Neural cell (in vitro differentiated cells): ENCODE data around the gene RHOBTB3. TPM values are rescaled to one million over a fixed set of nuclear protein-coding genes. Genes with fewer than 3 reads are reported as not detected.
"Not testable (repeated sequence)": the region's sequence is repeated elsewhere in the genome, so short reads cannot be mapped to it uniquely, and the experiment has no call there.

Source experiments
- H2AFZ ChIP-seq: fragments of 200-600, 300-800 bp; sonication (generic), shearing (Covaris generic); 2 replicates; pipeline ENCODE4 v1.6.0; 2014; ENCODE audit warnings: low read depth, mild to moderate bottlenecking, antibody characterized with exemption, low read length, moderate library complexity
- H3F3A ChIP-seq: fragments of 200-600 bp; shearing (Covaris generic); 2 replicates; pipeline ENCODE4 v1.6.1; 2016; ENCODE audit warnings: mild to moderate bottlenecking, moderate library complexity, mixed read lengths, antibody characterized with exemption, low read length; ENCODE audit not compliant: insufficient read depth, poor library complexity, severe bottlenecking
- H3K27ac ChIP-seq: fragments of 200-600, 300-800 bp; sonication (generic), shearing (Covaris generic); 2 replicates; pipeline ENCODE4 v1.5.1; 2014; ENCODE audit warnings: mild to moderate bottlenecking, low read length, moderate library complexity
- H3K27me3 ChIP-seq: fragments of 300-800, 200-600 bp; sonication (generic), shearing (Covaris generic); 2 replicates; pipeline ENCODE4 v1.6.0; 2014; ENCODE audit warnings: mild to moderate bottlenecking, low read depth, low read length, moderate library complexity; ENCODE audit not compliant: insufficient read depth
- H3K36me3 ChIP-seq: fragments of 300-800, 200-600 bp; sonication (generic), shearing (Covaris generic); 2 replicates; pipeline ENCODE4 v1.5.1; 2014; ENCODE audit warnings: mild to moderate bottlenecking, antibody characterized with exemption, low read length, moderate library complexity; ENCODE audit not compliant: insufficient read depth
- H3K4me2 ChIP-seq: fragments of 300-800, 200-600 bp; sonication (generic), shearing (Covaris generic); 2 replicates; pipeline ENCODE4 v1.6.0; 2014; ENCODE audit warnings: mild to moderate bottlenecking, low read length
- H3K4me3 ChIP-seq: fragments of 300-800, 200-600 bp; sonication (generic), shearing (Covaris generic); 2 replicates; pipeline ENCODE4 v1.5.1; 2014; ENCODE audit warnings: mild to moderate bottlenecking, low read length, moderate library complexity
- H3K79me2 ChIP-seq: fragments of 200-600 bp; shearing (Covaris generic); replicated peaks from 2 replicates; pipeline ENCODE4 v1.6.0; 2014; ENCODE audit warnings: mild to moderate bottlenecking, low read length, moderate library complexity; ENCODE audit not compliant: insufficient read depth
- H3K9ac ChIP-seq: fragments of 300-800, 200-600 bp; sonication (generic), shearing (Covaris generic); 2 replicates; pipeline ENCODE4 v1.6.1; 2016; ENCODE audit warnings: mild to moderate bottlenecking, low read length, mixed read lengths
- H3K9me2 ChIP-seq: fragments of 200-600 bp; shearing (Covaris generic); 2 replicates; pipeline ENCODE4 v1.6.1; 2016; ENCODE audit warnings: mild to moderate bottlenecking, low read length, mixed read lengths; ENCODE audit not compliant: insufficient read depth
- H3K9me3 ChIP-seq: fragments of 200-600, 300-800 bp; sonication (generic), shearing (Covaris generic); 2 replicates; pipeline ENCODE4 v1.6.1; 2016; ENCODE audit warnings: mild to moderate bottlenecking, mixed run types, low read length, moderate library complexity, mixed read lengths
- H4K20me1 ChIP-seq: fragments of 200-600 bp; shearing (Covaris generic); 2 replicates; pipeline ENCODE4 v1.6.1; 2016; ENCODE audit warnings: mild to moderate bottlenecking, mixed run types; ENCODE audit not compliant: insufficient read depth
- CTCF ChIP-seq: fragments of 450-650 bp; IDR thresholded peaks from 2 replicates; pipeline ENCODE4 v1.5.1; 2014; ENCODE audit warnings: antibody characterized with exemption, mild to moderate bottlenecking, moderate library complexity; ENCODE audit not compliant: poor library complexity, severe bottlenecking
- EP300 ChIP-seq: fragments of 450-650 bp; conservative IDR thresholded peaks from 2 replicates; pipeline ENCODE4 v1.6.1; 2014; ENCODE audit warnings: antibody characterized with exemption, mild to moderate bottlenecking, moderate library complexity; ENCODE audit not compliant: poor library complexity, severe bottlenecking
- EZH2 ChIP-seq: fragments of 200-600, 300-800 bp; shearing (Covaris generic), sonication (generic); IDR thresholded peaks from 2 replicates; pipeline ENCODE4 v1.6.1; 2014; ENCODE audit warnings: antibody characterized with exemption, low read length, borderline replicate concordance, mild to moderate bottlenecking; ENCODE audit not compliant: insufficient read depth, poor library complexity, severe bottlenecking
- MXI1 ChIP-seq: fragments of 450-650 bp; conservative IDR thresholded peaks from 2 replicates; pipeline ENCODE4 v1.6.1; 2014; ENCODE audit warnings: antibody characterized with exemption, mild to moderate bottlenecking; ENCODE audit not compliant: poor library complexity, severe bottlenecking
- POLR2AphosphoS5 ChIP-seq: IDR thresholded peaks from 2 replicates; pipeline ENCODE4 v1.6.1; 2012
- RAD21 ChIP-seq: fragments of 450-650 bp; conservative IDR thresholded peaks from 2 replicates; pipeline ENCODE4 v1.6.1; 2014; ENCODE audit warnings: antibody characterized with exemption, mild to moderate bottlenecking, moderate library complexity
- REST ChIP-seq: IDR thresholded peaks from 2 replicates; pipeline ENCODE4 v1.6.1; 2012; ENCODE audit warnings: borderline replicate concordance
- SMC3 ChIP-seq: fragments of 450-650 bp; conservative IDR thresholded peaks from 2 replicates; pipeline ENCODE4 v1.6.1; 2014; ENCODE audit warnings: antibody characterized with exemption, mild to moderate bottlenecking, moderate library complexity; ENCODE audit not compliant: poor library complexity
- TAF1 ChIP-seq: IDR thresholded peaks from 2 replicates; pipeline ENCODE4 v1.6.1; 2012; ENCODE audit warnings: low read depth
- polyA plus RNA-seq: library from polyadenylated mRNA; depleted of rRNA; stranded (reverse); fragments of >200 nt; gene quantifications from 2 replicates; pipeline ENCODE4 v1.2.3, GENCODE V29; 2014

The RHOBTB3 gene
- polyA plus RNA-seq, 1 donor from 2014 or later, result 99.4 TPM

GRCh38 chr5:95707055-95707454 lies 24.1 kb upstream of the RHOBTB3 start:
- H3K27me3 ChIP-seq, result peaks cover 12% of the 10 kb centered on the region
- no peaks in the 10 kb centered on the region for H3K79me2 ChIP-seq
- no peaks in the 10 kb centered on the region for H3F3A ChIP-seq
- no peaks in the 10 kb centered on the region for H3K9me3 ChIP-seq
- H3K27ac ChIP-seq, result no peak overlapping the region
- H3K4me3 ChIP-seq, result no peak overlapping the region
- no peaks in the 10 kb centered on the region for H3K9me2 ChIP-seq
- H3K9ac ChIP-seq, result no peak overlapping the region
- TF ChIP-seq MXI1, result no peak
- no peak for TF ChIP-seq POLR2AphosphoS5
- TF ChIP-seq CTCF, result no peak
- no peak for TF ChIP-seq EP300
- no peak for TF ChIP-seq REST
- TF ChIP-seq EZH2, result no peak
- no peak for TF ChIP-seq RAD21
- no peak for TF ChIP-seq TAF1
- no peak for TF ChIP-seq SMC3
- no peak overlapping the region for H3K4me2 ChIP-seq
- H4K20me1 ChIP-seq, result no peaks in the 10 kb centered on the region
- H3K36me3 ChIP-seq, result no peaks in the 10 kb centered on the region
- H2AFZ ChIP-seq, result no peak overlapping the region

GRCh38 chr5:95707534-95708188 lies 23.5 kb upstream of the RHOBTB3 start:
- H3K27ac ChIP-seq, result not testable (repeated sequence)

GRCh38 chr5:95708876-95709275 lies 22.3 kb upstream of the RHOBTB3 start:
- TF ChIP-seq REST, result no peak
- TF ChIP-seq EP300, result no peak
- no peak for TF ChIP-seq POLR2AphosphoS5
- TF ChIP-seq CTCF, result no peak
- no peak for TF ChIP-seq RAD21
- TF ChIP-seq TAF1, result no peak
- TF ChIP-seq EZH2, result no peak
- no peak for TF ChIP-seq MXI1
- no peak for TF ChIP-seq SMC3
- Histone ChIP-seq H3K27me3 (peaks cover 12% of the 10 kb centered on the region), H3K9me3 (no peaks in the 10 kb centered on the region), H3K27ac (no peak overlapping the region), H3K4me2 (no peak overlapping the region), H2AFZ (no peak overlapping the region), H3K4me3 (no peak overlapping the region), H3K79me2 (no peaks in the 10 kb centered on the region), H3K9ac (no peak overlapping the region), H3F3A (no peaks in the 10 kb centered on the region), H3K9me2 (no peaks in the 10 kb centered on the region), H4K20me1 (no peaks in the 10 kb centered on the region), H3K36me3 (no peaks in the 10 kb centered on the region)

More at GRCh38 chr5:95707534-95708188, 23.5 kb upstream of the RHOBTB3 start:
- not testable (repeated sequence) for H3K9me2 ChIP-seq, H3K9ac ChIP-seq, H3F3A ChIP-seq, H4K20me1 ChIP-seq, H3K4me2 ChIP-seq, H3K9me3 ChIP-seq, H3K79me2 ChIP-seq, H2AFZ ChIP-seq, H3K4me3 ChIP-seq, H3K36me3 ChIP-seq
- peaks cover 12% of the 10 kb centered on the region for H3K27me3 ChIP-seq
